ENCODE results near the gene RBM4. TPM values are rescaled to one million over a fixed set of nuclear protein-coding genes. Genes with fewer than 3 reads are reported as not detected.

The RBM4 gene
- total and polyA plus RNA-seq, 9 of the 15 experiments (the other 6 are each of a cell fraction or from before 2014, with no cell fraction given), result 81.6 to 233 (median 122) TPM

DNA sequence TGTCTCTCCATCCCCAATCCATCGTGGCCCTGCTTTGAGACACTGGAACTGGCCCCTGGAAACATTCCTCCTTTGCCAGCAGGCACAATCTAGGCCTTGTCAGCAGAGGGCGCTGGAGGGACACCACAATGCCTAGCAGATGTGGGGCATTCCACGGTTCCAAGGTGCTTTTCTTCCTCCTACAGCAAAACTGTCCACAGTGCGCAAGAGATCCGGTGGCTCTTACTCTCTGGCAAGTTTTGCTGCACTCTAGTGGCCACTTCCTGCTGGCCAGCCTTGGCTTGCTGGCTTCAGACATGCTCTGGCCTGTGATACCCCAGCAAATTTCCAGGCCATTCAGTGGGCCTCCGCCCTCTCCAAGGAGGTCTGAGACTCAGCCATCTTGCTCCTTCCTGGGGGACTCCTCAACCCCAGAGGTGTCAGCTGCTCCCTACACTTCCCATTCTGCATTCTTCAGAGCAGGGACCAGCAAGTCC lies 56.3 kb downstream of the RBM4 start (continued):
- TF ChIP-seq, protein P1, sequence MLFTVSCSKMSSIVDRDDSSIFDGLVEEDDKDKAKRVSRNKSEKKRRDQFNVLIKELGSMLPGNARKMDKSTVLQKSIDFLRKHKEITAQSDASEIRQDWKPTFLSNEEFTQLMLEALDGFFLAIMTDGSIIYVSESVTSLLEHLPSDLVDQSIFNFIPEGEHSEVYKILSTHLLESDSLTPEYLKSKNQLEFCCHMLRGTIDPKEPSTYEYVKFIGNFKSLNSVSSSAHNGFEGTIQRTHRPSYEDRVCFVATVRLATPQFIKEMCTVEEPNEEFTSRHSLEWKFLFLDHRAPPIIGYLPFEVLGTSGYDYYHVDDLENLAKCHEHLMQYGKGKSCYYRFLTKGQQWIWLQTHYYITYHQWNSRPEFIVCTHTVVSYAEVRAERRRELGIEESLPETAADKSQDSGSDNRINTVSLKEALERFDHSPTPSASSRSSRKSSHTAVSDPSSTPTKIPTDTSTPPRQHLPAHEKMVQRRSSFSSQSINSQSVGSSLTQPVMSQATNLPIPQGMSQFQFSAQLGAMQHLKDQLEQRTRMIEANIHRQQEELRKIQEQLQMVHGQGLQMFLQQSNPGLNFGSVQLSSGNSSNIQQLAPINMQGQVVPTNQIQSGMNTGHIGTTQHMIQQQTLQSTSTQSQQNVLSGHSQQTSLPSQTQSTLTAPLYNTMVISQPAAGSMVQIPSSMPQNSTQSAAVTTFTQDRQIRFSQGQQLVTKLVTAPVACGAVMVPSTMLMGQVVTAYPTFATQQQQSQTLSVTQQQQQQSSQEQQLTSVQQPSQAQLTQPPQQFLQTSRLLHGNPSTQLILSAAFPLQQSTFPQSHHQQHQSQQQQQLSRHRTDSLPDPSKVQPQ (CRISPR knock-in tag; IDR thresholded peaks at IDR 0.05; ENCODE audit: borderline replicate concordance), result no peak
- TF ChIP-seq, protein P2, sequence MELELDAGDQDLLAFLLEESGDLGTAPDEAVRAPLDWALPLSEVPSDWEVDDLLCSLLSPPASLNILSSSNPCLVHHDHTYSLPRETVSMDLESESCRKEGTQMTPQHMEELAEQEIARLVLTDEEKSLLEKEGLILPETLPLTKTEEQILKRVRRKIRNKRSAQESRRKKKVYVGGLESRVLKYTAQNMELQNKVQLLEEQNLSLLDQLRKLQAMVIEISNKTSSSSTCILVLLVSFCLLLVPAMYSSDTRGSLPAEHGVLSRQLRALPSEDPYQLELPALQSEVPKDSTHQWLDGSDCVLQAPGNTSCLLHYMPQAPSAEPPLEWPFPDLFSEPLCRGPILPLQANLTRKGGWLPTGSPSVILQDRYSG (tag; conservative IDR thresholded peaks at IDR 0.05; ENCODE audit: low read depth), result no peak
- no peak for TF ChIP-seq TGIF2 (CRISPR knock-in tag; IDR thresholded peaks at IDR 0.05)
- TF ChIP-seq, protein P3, sequence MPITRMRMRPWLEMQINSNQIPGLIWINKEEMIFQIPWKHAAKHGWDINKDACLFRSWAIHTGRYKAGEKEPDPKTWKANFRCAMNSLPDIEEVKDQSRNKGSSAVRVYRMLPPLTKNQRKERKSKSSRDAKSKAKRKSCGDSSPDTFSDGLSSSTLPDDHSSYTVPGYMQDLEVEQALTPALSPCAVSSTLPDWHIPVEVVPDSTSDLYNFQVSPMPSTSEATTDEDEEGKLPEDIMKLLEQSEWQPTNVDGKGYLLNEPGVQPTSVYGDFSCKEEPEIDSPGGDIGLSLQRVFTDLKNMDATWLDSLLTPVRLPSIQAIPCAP (CRISPR knock-in tag; IDR thresholded peaks at IDR 0.05; ENCODE audit: borderline replicate concordance), result no peak
- TF ChIP-seq PURB (CRISPR knock-in tag; IDR thresholded peaks at IDR 0.05; ENCODE audit: low read depth), result no peak
- TF ChIP-seq CBFA2T3 (IDR thresholded peaks at IDR 0.05), result no peak
- no peak for TF ChIP-seq KLF10 (CRISPR knock-in tag; IDR thresholded peaks at IDR 0.05)
- TF ChIP-seq ZBTB5 (IDR thresholded peaks at IDR 0.05), result no peak
- TF ChIP-seq, protein P4, sequence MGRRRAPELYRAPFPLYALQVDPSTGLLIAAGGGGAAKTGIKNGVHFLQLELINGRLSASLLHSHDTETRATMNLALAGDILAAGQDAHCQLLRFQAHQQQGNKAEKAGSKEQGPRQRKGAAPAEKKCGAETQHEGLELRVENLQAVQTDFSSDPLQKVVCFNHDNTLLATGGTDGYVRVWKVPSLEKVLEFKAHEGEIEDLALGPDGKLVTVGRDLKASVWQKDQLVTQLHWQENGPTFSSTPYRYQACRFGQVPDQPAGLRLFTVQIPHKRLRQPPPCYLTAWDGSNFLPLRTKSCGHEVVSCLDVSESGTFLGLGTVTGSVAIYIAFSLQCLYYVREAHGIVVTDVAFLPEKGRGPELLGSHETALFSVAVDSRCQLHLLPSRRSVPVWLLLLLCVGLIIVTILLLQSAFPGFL (CRISPR knock-in tag; IDR thresholded peaks at IDR 0.05), result no peak
- no peak for TF ChIP-seq NR1H2 (CRISPR knock-in tag; IDR thresholded peaks at IDR 0.05)
- no peak for TF ChIP-seq ZNF717 (CRISPR knock-in tag; IDR thresholded peaks at IDR 0.05)
- TF ChIP-seq NELFE (IDR thresholded peaks at IDR 0.05; ENCODE audit: insufficient read depth, insufficient read length), result no peak
- TF ChIP-seq, protein P5, sequence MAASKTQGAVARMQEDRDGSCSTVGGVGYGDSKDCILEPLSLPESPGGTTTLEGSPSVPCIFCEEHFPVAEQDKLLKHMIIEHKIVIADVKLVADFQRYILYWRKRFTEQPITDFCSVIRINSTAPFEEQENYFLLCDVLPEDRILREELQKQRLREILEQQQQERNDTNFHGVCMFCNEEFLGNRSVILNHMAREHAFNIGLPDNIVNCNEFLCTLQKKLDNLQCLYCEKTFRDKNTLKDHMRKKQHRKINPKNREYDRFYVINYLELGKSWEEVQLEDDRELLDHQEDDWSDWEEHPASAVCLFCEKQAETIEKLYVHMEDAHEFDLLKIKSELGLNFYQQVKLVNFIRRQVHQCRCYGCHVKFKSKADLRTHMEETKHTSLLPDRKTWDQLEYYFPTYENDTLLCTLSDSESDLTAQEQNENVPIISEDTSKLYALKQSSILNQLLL (CRISPR knock-in tag; IDR thresholded peaks at IDR 0.05; ENCODE audit: borderline replicate concordance), result no peak
- TF ChIP-seq EWSR1 (IDR thresholded peaks at IDR 0.05; ENCODE audit: borderline replicate concordance, low read depth, partially characterized antibody), result no peak
- peak in 1 of 2 experiments; percentile 36; a peak in 1 of 4 replicates for TF ChIP-seq ZMIZ1 (IDR thresholded peaks at IDR 0.05; ENCODE audit: low read depth in 2 of 2, low read length in 2 of 2)
